HepG2 (cell line): ENCODE data around the gene FIGLA. TPM values are rescaled to one million over a fixed set of nuclear protein-coding genes. Genes with fewer than 3 reads are reported as not detected.

Experiments
- ATAC-seq: fragments of 200-7000 bp; cut with Tn5 transposase; 3 replicates; pipeline ENCODE4 v1.9.1; 2020; ENCODE audit warnings: mild to moderate bottlenecking, moderate library complexity
- BruUV-seq: library from RNA; stranded (reverse); fragments of 400-500 nt; replicated peaks from 2 replicates; lab custom pipeline; 2021; lab: Mats Ljungman, UMichigan
- CTCF ChIA-PET: fragments of 300-600 bp; formaldehyde crosslinking; extraction: SDS; loops from one replicate; lab custom pipeline; 2021; ENCODE audit warnings: low total read pairs, inconsistent platforms, low intra/inter-chr PET ratio; lab: Yijun Ruan, JAX
- POLR2A ChIA-PET: fragments of 350-600 bp; sonication (Branson Sonifier 250); formaldehyde crosslinking; loops from one replicate; lab custom pipeline; 2020; ENCODE audit warnings: antibody characterized with exemption, inconsistent platforms; lab: Yijun Ruan, JAX
- DNase-seq: peaks from one replicate; pipeline ENCODE4 v3.0.0-alpha.2; 2015; ENCODE audit warnings: low spot score
- FAIRE-seq: peaks from 3 replicates; lab custom pipeline; 2011; peaks lifted over from hg19 to GRCh38; lab: Jason Lieb, UNC
- H2AFZ ChIP-seq: one replicate; pipeline ENCODE4 v1.6.1; 2011; ENCODE audit warnings: low read length, inconsistent platforms
- H3K27ac ChIP-seq: fragments of 300-600 bp; 3 replicates; pipeline ENCODE4 v1.8.0; 2011; ENCODE audit warnings: mixed run types, mild to moderate bottlenecking, mixed read lengths, low read length, inconsistent platforms; ENCODE audit not compliant: insufficient read depth; ENCODE audit errors: extremely low read length
- H3K27me3 ChIP-seq, 2 experiments: fragments of 200-600 bp in 1 of 2; 2 replicates in 1 of 2; 3 replicates in 1 of 2; pipeline versions ENCODE4 v1.6.0 to v1.8.0; 2011; ENCODE audit warnings: low read length in 2 of 2, mild to moderate bottlenecking in 2 of 2, moderate library complexity in 2 of 2, inconsistent platforms in 1 of 2; ENCODE audit not compliant: insufficient read depth in 2 of 2, control insufficient read depth in 1 of 2
- H3K36me3 ChIP-seq, 2 experiments: fragments of 200-600 bp in 1 of 2; replicated peaks in 1 of 2; 2 replicates in 1 of 2; 3 replicates in 1 of 2; pipeline versions ENCODE4 v1.5.1 to v1.8.0; 2011; ENCODE audit warnings: low read length in 2 of 2, inconsistent platforms in 1 of 2; ENCODE audit not compliant: insufficient read depth in 2 of 2, control insufficient read depth in 1 of 2
- H3K4me1 ChIP-seq: 2 replicates; pipeline ENCODE4 v1.5.1; 2012; ENCODE audit warnings: low read length, inconsistent platforms; ENCODE audit not compliant: insufficient read depth
- H3K4me2 ChIP-seq: 2 replicates; pipeline ENCODE4 v1.6.0; 2011; ENCODE audit warnings: low read depth, low read length, inconsistent platforms
- H3K4me3 ChIP-seq, 3 experiments: fragments of 200-600 bp in 1 of 3; sonication (generic), shearing (Covaris generic) in 1 of 3; replicated peaks in 1 of 3; 2 replicates each; pipeline ENCODE4 v1.5.1; 2011 to 2016; ENCODE audit warnings: low read length in 3 of 3, inconsistent platforms in 2 of 3, low read depth in 2 of 3, mild to moderate bottlenecking in 2 of 3, control low read depth in 1 of 3, mixed read lengths in 1 of 3; ENCODE audit not compliant: insufficient read depth in 1 of 3
- H3K79me2 ChIP-seq: one replicate; pipeline ENCODE4 v1.6.1; 2011; ENCODE audit warnings: low read length, inconsistent platforms; ENCODE audit not compliant: insufficient read depth
- H3K9ac ChIP-seq: 2 replicates; pipeline ENCODE4 v1.6.0; 2011; ENCODE audit warnings: mild to moderate bottlenecking, low read depth, low read length, inconsistent platforms; ENCODE audit not compliant: insufficient read depth
- H3K9me3 ChIP-seq: 2 replicates; pipeline ENCODE4 v1.5.1; 2012; ENCODE audit warnings: mild to moderate bottlenecking, low read length
- H4K20me1 ChIP-seq: 2 replicates; pipeline ENCODE4 v1.6.0; 2011; ENCODE audit warnings: inconsistent platforms, mild to moderate bottlenecking, low read length, moderate library complexity; ENCODE audit not compliant: insufficient read depth
- AGO1 ChIP-seq: fragments of 200-400 bp; formaldehyde crosslinking; IDR thresholded peaks from 2 replicates; pipeline ENCODE4 v1.6.1; 2017; ENCODE audit warnings: mild to moderate bottlenecking, low read depth, low read length, moderate library complexity; ENCODE audit not compliant: poor library complexity, severe bottlenecking
- GPN1 ChIP-seq: sonication (generic); formaldehyde crosslinking; IDR thresholded peaks from 2 replicates; pipeline ENCODE4 v1.5.1; 2020; ENCODE audit warnings: missing genetic modification reagents, borderline replicate concordance
- HMG20B ChIP-seq: conservative IDR thresholded peaks from 2 replicates; pipeline ENCODE4 v1.6.1; 2016; ENCODE audit warnings: missing genetic modification reagents, missing compliant biosample characterization
- LCORL ChIP-seq, 2 experiments: fragments of 450-650 bp in 1 of 2; sonication (generic) in 1 of 2; formaldehyde crosslinking in 1 of 2; IDR thresholded peaks; 2 replicates each; pipeline versions ENCODE4 v1.5.0 to v1.6.1; 2017 to 2020; ENCODE audit warnings: antibody characterized with exemption in 1 of 2, missing genetic modification reagents in 1 of 2
- MZF1 ChIP-seq: sonication (generic); formaldehyde crosslinking; IDR thresholded peaks from 2 replicates; pipeline ENCODE4 v1.8.1; 2023; ENCODE audit warnings: mild to moderate bottlenecking, missing genetic modification reagents, borderline replicate concordance
- NR3C1 ChIP-seq: sonication (generic); formaldehyde crosslinking; IDR thresholded peaks from 2 replicates; pipeline ENCODE4 v1.4.0; 2020; ENCODE audit warnings: missing genetic modification reagents
- POGZ ChIP-seq: sonication (generic); formaldehyde crosslinking; IDR thresholded peaks from 2 replicates; pipeline ENCODE4 v1.4.0; 2020; ENCODE audit warnings: mild to moderate bottlenecking, missing genetic modification reagents
- SOX13 ChIP-seq, 3 experiments: fragments of 450-650 bp in 1 of 3; sonication (generic) in 1 of 3; formaldehyde crosslinking in 1 of 3; IDR thresholded peaks in 2 of 3; conservative IDR thresholded peaks in 1 of 3; 2 replicates each; pipeline versions ENCODE4 v1.5.0 to v1.6.1; 2016 to 2020; ENCODE audit warnings: antibody characterized with exemption in 1 of 3, mild to moderate bottlenecking in 1 of 3, missing compliant biosample characterization in 1 of 3, missing genetic modification reagents in 1 of 3, moderate library complexity in 1 of 3
- ZBTB20 ChIP-seq: sonication (generic); formaldehyde crosslinking; IDR thresholded peaks from 2 replicates; pipeline ENCODE4 v1.8.1; 2023; ENCODE audit warnings: missing genetic modification reagents, low read depth, mild to moderate bottlenecking, borderline replicate concordance
- ZBTB46 ChIP-seq: sonication (generic); formaldehyde crosslinking; IDR thresholded peaks from 2 replicates; pipeline ENCODE4 v1.4.0; 2020; ENCODE audit warnings: mild to moderate bottlenecking, missing genetic modification reagents, borderline replicate concordance
- ZBTB8A ChIP-seq: sonication (generic); formaldehyde crosslinking; IDR thresholded peaks from 2 replicates; pipeline ENCODE4 v1.4.0; 2020; ENCODE audit warnings: mild to moderate bottlenecking, low read depth, missing genetic modification reagents, borderline replicate concordance
- ZKSCAN1 ChIP-seq: fragments of 150-350 bp; IDR thresholded peaks from 2 replicates; pipeline ENCODE4 v1.6.1; 2014; ENCODE audit warnings: low read length
- ZNF18 ChIP-seq: sonication (generic); formaldehyde crosslinking; IDR thresholded peaks from 2 replicates; pipeline ENCODE4 v1.8.0; 2022; ENCODE audit warnings: mild to moderate bottlenecking, missing genetic modification reagents; ENCODE audit not compliant: insufficient replicate concordance
- ZNF530 ChIP-seq: sonication (generic); formaldehyde crosslinking; IDR thresholded peaks from 2 replicates; pipeline ENCODE4 v1.5.0; 2020; ENCODE audit warnings: low read depth, mild to moderate bottlenecking, missing genetic modification reagents
- ZSCAN12 ChIP-seq: sonication (generic); formaldehyde crosslinking; IDR thresholded peaks from 2 replicates; pipeline ENCODE4 v1.9.0; 2021; ENCODE audit warnings: mild to moderate bottlenecking, missing genetic modification reagents
- ZSCAN29 ChIP-seq: sonication (generic); formaldehyde crosslinking; conservative IDR thresholded peaks from 2 replicates; pipeline ENCODE4 v1.4.0; 2020; ENCODE audit warnings: mild to moderate bottlenecking, missing genetic modification reagents
- WGBS: methylation state at CpG from one replicate; pipeline ENCODE4 v1.1.6; 2017; ENCODE audit warnings: low lambda C conversion rate; 5-methylcytosine and 5-hydroxymethylcytosine counted together
- in situ Hi-C: cut with HindIII; loops from 2 replicates; pipeline ENCODE4 v1.10.0; 2017; ENCODE audit warnings: low pct_unique_long_range_greater_than_20kb; ENCODE audit not compliant: extremely low pct_ligation_motif_present
- intact Hi-C: fragments of 100-400 bp; cut with micrococcal nuclease; formaldehyde crosslinking; loops from one replicate; pipeline ENCODE4 v1.10.0; 2022; ENCODE audit not compliant: unreplicated experiment
- polyA plus RNA-seq, 8 experiments: library from polyadenylated mRNA; depleted of rRNA in 3 of 8; stranded (reverse) in 7 of 8; unstranded in 1 of 8; fragments of >200 nt; fragmentation: Illumina TruSeq in 4 of 8; extraction: Trizol in 4 of 8; gene quantifications; 2 replicates each; pipeline versions ENCODE4 v1.2.1 to v1.2.3, GENCODE V29; 2011 to 2016; ENCODE audit warnings: low read depth in 4 of 8, missing spikeins in 1 of 8, mixed read lengths in 1 of 8; ENCODE audit not compliant: insufficient read depth in 1 of 8
- total RNA-seq, 5 experiments: library from RNA; depleted of rRNA; stranded (reverse); fragments of >200 nt; fragmentation: Illumina TruSeq; extraction: Trizol; gene quantifications; 2 replicates each; pipeline ENCODE4 v1.2.3, GENCODE V29; 2016; ENCODE audit warnings: low read depth in 1 of 5
- TF ChIP-seq, protein P1 (sequence below): sonication (generic); formaldehyde crosslinking; IDR thresholded peaks from 2 replicates; pipeline ENCODE4 v1.8.1; 2023; ENCODE audit warnings: mild to moderate bottlenecking, moderate library complexity, missing genetic modification reagents

The FIGLA gene
- total and polyA plus RNA-seq, 2 of the 13 experiments (the other 11 are each of a cell fraction or from before 2014, with no cell fraction given), result not detected

GRCh38 chr2:70837980-70838925, 47.8 kb upstream of the FIGLA start (continued):
- no peak for TF ChIP-seq ZBTB46 (CRISPR knock-in tag)
- no peak for TF ChIP-seq LCORL (IDR thresholded peaks at IDR 0.05)
- no peak for TF ChIP-seq LCORL (CRISPR knock-in tag; IDR thresholded peaks at IDR 0.05)
- TF ChIP-seq ZSCAN12 (CRISPR knock-in tag), result no peak

GRCh38 chr2:70835643-70836042, 45.2 kb upstream of the FIGLA start, which contains the start of gene CD207:
CD207 (minus strand) TSS chr2:70835816; CDS start chr2:70835776, 40 bp downstream.
- ChIA-PET POLR2A (no interaction called here), CTCF (no interaction called here)
- no TSS peak for BruUV-seq
- Histone ChIP-seq H3K9ac (no peak within 1 kb of the TSS), H3K4me2 (no peak within 1 kb of the TSS), H3K4me3 (no peak within 1 kb of the TSS), H3K9me3 (no peaks in the 10 kb centered on the region), H3K36me3 (no peaks in the 10 kb centered on the region), H2AFZ (no peak within 1 kb of the TSS), H3K4me1 (peaks cover 11% of the 10 kb centered on the region), H3K27ac (no peak within 1 kb of the TSS), H3K79me2 (no peaks in the 10 kb centered on the region), H3K27me3 (peaks cover 0 to 31% of the 10 kb centered on the region in 2 experiments; a peak in 4 of 5 replicates), H4K20me1 (no peaks in the 10 kb centered on the region)
- intact Hi-C loops, result no loop called here
- no peak for FAIRE-seq
- 82% methylated on average over 4 of the region's 4 CpGs for WGBS
- no peak for DNase-seq
- no peak for ATAC-seq
- TF ChIP-seq NR3C1 (no peak), HMG20B (CRISPR knock-in tag) (no peak), AGO1 (no peak), ZNF18 (CRISPR knock-in tag) (no peak), GPN1 (CRISPR knock-in tag) (no peak), MZF1 (CRISPR knock-in tag) (no peak), ZBTB8A (CRISPR knock-in tag) (no peak), ZNF530 (CRISPR knock-in tag) (no peak), ZKSCAN1 (no peak), ZBTB20 (CRISPR knock-in tag) (no peak), POGZ (no peak), ZSCAN29 (CRISPR knock-in tag) (no peak), SOX13 (IDR thresholded peaks at IDR 0.05) (no peak), SOX13 (CRISPR knock-in tag; conservative IDR thresholded peaks at IDR 0.05 in 1 of 2, IDR thresholded peaks at IDR 0.05 in 1 of 2) (no peak)
- TF ChIP-seq, protein P1, sequence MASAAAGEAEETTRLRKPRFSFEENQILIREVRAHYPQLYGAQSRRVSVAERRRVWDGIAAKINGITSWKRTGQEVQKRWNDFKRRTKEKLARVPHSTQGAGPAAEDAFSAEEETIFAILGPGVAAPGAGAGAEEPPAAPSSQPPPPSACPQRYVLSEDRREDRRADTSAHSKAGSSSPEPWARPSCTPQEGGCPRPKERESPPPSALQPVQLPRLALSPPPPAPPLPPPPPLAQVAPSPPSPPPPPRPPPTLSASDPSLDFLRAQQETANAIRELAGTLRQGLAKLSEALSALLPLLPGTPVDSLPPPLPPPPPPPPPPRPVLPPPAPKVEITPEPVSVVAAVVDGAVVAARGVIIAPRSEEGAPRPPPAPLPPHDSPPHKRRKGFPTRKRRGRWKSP (CRISPR knock-in tag), result no peak
- in situ Hi-C loops, result no loop called here
